Astrocyte of the cerebellum (primary cell): ENCODE measurements around the gene GPR156.

Experiments
- DNase-seq: peaks from one replicate; pipeline ENCODE4 v3.0.0-alpha.2; 2011; ENCODE audit warnings: low read depth
- H3K4me3 ChIP-seq: 2 replicates; pipeline ENCODE4 v1.5.1; 2011; ENCODE audit warnings: mild to moderate bottlenecking, low read depth, low read length, moderate library complexity
- in situ Hi-C: cut with HindIII; loops from 2 replicates; pipeline ENCODE4 v1.10.0; 2017; ENCODE audit warnings: low sequenced_read_pairs
- TF ChIP-seq, protein P1 (sequence below): IDR thresholded peaks from 2 replicates; pipeline ENCODE4 v1.5.1; 2012; ENCODE audit warnings: low read length, low read depth, moderate library complexity, mild to moderate bottlenecking; ENCODE audit errors: missing control alignments

Gene GPR156

DNA sequence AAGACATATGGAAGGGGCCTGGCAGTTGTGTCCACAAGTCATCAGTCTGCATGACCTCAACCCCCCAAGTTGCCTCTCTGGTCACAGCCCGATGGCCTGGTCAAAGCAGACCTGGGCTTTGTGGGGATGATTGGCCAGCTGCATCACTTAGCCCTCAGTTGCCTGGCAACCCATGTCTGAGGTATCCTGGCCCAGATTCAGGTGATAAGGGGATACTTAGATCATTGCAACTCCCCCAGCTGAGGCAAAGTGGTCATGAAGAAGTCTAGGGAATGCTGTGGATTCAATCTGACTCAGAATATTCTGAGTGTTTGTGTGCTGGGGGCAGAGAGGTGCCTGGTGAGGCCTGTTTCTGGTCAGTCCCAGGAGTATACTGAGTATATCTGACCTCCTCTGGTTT lies 5.0 kb downstream of the GPR156 start:
- TF ChIP-seq, protein P1, sequence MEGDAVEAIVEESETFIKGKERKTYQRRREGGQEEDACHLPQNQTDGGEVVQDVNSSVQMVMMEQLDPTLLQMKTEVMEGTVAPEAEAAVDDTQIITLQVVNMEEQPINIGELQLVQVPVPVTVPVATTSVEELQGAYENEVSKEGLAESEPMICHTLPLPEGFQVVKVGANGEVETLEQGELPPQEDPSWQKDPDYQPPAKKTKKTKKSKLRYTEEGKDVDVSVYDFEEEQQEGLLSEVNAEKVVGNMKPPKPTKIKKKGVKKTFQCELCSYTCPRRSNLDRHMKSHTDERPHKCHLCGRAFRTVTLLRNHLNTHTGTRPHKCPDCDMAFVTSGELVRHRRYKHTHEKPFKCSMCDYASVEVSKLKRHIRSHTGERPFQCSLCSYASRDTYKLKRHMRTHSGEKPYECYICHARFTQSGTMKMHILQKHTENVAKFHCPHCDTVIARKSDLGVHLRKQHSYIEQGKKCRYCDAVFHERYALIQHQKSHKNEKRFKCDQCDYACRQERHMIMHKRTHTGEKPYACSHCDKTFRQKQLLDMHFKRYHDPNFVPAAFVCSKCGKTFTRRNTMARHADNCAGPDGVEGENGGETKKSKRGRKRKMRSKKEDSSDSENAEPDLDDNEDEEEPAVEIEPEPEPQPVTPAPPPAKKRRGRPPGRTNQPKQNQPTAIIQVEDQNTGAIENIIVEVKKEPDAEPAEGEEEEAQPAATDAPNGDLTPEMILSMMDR = no peak
- in situ Hi-C loops = no loop called here
- no peak for DNase-seq
- no peak overlapping the region for H3K4me3 ChIP-seq

DNA sequence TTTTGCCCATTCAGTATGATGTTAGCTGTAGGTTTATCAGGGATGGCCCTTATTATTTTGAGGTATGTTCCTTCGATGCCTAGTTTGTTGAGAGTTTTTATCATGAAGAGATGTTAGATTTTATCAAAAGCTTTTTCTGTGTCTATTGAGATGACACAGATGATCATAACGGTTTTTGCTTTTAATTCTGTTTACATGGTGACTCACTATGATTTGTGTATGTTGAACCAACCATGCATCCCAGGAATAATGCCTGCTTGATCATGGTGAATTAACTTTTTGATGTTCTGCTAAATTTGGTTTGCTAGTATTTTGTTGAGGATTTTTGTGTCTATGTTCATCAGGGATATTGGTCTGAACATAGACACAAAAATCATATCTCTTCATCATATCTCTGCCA lies 8.3 kb downstream of the GPR156 start:
- TF ChIP-seq, protein P1 = no peak
- DNase-seq = no peak
- no peak overlapping the region for H3K4me3 ChIP-seq
- in situ Hi-C loops = no loop called here

DNA sequence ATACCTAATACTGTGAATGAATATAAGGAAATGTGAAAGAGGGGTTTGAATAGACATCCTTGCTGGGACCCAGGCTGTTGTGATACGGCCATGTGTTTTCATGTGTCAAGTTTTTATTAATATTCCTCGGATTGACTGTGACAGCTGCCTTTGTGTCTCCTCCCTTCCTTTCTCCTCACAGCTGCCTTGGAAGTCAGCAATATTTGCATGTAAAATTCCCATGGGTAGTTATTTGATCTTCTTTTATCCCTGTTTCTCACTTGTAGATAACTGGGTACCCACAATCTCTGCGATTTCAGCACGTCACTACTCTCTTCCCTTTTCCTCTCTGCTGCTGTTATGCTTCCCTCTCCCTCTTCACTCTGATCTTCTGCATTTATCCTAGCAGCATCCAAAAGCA lies 9.4 kb downstream of the GPR156 start:
- in situ Hi-C loops = no loop called here
- H3K4me3 ChIP-seq = no peak overlapping the region
- no peak for DNase-seq
- TF ChIP-seq, protein P1 = no peak

DNA sequence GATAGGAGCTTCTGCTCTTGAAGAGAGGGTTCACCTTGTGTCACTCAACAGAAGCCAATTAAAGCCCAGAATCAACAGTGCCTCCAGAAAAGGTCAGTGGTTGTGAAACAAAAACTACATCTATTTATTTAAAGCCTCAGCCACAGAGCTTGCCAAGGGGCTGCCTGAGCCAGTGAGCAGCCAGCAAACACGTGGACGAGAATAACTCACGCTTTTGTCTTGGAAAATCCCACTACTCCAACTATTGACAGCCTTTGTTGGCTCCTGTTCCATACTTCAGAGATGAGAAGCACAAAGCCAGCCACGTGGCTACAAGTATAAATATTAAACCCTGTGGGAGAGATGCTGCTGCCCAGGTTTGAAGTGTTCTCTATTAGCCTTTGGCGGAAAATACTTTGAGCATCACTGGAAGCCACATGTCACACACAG lies 10.3 kb downstream of the GPR156 start:
- peak; percentile 58 for DNase-seq
- TF ChIP-seq, protein P1 = no peak
- in situ Hi-C loops = no loop called here
- no peak overlapping the region for H3K4me3 ChIP-seq

DNA sequence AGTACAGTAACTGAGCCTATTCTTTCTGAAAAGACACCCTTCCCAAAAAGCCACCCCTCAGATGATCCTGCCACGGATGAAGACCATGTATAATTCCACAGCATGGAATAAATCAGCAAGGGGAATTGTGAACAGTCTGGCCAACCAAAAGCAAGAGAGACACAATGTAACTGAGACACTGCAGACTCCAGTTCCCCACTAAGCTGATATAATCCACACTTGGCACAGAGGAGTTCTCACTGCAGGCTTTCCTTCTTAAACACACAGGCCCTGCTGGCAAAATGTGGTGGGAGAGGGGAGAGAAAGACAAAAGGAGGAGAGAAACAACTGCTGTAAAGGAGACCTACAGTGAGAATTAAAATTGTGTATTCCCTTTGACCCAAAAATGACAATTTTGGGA lies 12.7 kb downstream of the GPR156 start:
- TF ChIP-seq, protein P1 = no peak
- in situ Hi-C loops = no loop called here
- no peak overlapping the region for H3K4me3 ChIP-seq
- no peak for DNase-seq

DNA sequence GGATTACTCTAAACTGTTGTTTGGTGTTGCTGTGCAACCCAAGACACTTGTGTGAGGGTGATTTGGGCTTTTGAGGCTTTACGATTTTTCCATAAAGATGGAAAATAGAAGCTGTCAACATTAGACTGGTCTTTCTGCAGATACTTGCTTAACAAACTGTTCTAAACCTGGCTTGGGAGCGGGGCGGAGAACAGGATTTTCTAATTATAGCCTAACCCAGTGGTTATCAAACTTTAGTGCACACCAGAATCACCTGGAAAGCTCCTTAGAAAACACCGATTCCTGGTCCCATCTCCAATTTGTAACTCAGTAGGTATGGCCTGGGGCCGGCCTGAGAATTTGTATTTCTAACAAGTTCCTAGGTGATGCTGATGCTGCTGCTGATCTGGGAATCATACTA lies 19.0 kb downstream of the GPR156 start:
- no peak for DNase-seq
- in situ Hi-C loops = no loop called here
- TF ChIP-seq, protein P1 = no peak
- H3K4me3 ChIP-seq = no peak overlapping the region

DNA sequence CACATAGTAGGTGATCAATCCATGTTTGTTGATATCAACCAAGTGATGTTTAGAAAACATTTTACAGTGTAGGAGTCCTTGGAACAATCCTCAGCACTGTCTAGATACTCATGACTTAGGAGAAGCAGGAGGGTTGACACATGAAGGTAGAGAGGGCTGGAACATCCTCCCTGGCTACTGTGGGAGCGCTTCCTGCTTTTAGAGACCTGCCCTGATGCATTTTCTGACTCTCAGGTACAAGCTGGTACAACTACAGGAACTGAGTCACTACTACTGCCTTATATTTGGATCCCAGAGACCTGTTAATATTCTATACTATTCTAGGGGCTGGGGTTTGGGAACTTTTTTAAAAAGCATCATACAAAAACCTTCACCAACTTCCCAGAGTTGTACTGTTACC lies 20.1 kb downstream of the GPR156 start:
- in situ Hi-C loops = no loop called here

More for the DNA sequence above, 20.1 kb downstream of the GPR156 start:
- TF ChIP-seq, protein P1 = no peak
- H3K4me3 ChIP-seq = no peak overlapping the region
- DNase-seq = no peak
